Tibial nerve (tissue), 4 donors: Measurements from ENCODE around the gene TSNAXIP1.

ENCODE experiments used
- EP300 ChIP-seq, 2 donors: sonication (generic); formaldehyde crosslinking; IDR thresholded peaks; one replicate each; pipeline ENCODE4 v1.6.1; 2017; ENCODE audit warnings: antibody characterized with exemption in 2 of 2, mild to moderate bottlenecking in 1 of 2
- TF ChIP-seq, protein P1 (sequence below), 5 experiments: fragments of 200-600 bp in 3 of 5; fragments of 450-650 bp in 2 of 5; sonication (generic) in 3 of 5; IDR thresholded peaks; one replicate each; pipeline ENCODE4 v1.5.1; 2016 to 2019; ENCODE audit warnings: antibody characterized with exemption in 5 of 5, mild to moderate bottlenecking in 3 of 5, moderate library complexity in 2 of 5

DNA sequence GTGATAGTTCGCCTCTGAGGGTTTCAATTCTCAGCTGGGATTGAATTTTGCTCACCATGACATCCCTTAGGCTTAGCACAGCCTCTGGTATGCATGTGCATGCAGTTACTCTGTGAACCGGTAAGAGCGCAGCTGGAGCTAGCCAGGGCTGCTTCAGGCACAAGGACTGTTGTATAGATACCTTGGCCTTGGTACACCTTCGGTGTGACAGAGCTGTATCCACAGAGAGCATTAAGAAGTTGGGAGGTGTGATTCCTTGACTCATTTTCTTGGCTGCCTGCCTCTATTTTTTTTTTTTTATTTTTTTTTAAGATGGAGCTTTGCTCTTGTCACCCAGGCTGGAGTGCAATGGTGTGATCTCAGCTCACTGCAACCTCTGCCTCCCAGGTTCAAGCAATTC, 37.8 kb downstream of the TSNAXIP1 start:
- TF ChIP-seq, protein P1, sequence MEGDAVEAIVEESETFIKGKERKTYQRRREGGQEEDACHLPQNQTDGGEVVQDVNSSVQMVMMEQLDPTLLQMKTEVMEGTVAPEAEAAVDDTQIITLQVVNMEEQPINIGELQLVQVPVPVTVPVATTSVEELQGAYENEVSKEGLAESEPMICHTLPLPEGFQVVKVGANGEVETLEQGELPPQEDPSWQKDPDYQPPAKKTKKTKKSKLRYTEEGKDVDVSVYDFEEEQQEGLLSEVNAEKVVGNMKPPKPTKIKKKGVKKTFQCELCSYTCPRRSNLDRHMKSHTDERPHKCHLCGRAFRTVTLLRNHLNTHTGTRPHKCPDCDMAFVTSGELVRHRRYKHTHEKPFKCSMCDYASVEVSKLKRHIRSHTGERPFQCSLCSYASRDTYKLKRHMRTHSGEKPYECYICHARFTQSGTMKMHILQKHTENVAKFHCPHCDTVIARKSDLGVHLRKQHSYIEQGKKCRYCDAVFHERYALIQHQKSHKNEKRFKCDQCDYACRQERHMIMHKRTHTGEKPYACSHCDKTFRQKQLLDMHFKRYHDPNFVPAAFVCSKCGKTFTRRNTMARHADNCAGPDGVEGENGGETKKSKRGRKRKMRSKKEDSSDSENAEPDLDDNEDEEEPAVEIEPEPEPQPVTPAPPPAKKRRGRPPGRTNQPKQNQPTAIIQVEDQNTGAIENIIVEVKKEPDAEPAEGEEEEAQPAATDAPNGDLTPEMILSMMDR (IDR thresholded peaks at IDR 0.05) = no peak
- no peak for TF ChIP-seq EP300 (IDR thresholded peaks at IDR 0.05)
